ENCODE measurements around the gene EP400. TPM values are rescaled to one million over a fixed set of nuclear protein-coding genes. Genes with fewer than 3 reads are reported as not detected.

Gene EP400
- total RNA-seq, 2 experiments from 2014 or later: 45.6 to 46.1 TPM

DNA sequence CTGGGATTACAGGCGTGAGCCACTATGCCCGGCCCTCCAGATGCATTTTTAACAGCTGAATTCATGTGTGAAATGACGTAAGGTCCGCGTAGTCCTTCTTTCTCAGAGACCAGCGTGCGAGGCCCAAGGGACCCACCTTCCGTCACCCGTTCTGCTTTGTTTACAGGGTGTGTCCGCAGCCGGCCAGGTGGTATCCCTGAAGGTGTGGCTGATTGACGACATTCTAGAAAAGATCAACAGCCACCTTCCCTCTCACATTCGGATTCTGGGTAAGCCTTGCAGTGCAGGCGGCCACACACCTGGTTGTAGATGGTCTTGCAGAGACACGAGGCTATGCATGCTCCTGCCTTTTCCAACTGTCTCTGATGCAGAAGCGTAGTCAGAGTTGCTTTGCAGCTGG is 10.7 kb upstream of the EP400 start:
- no peaks in the 10 kb centered on the region for H3K9me3 Mint-ChIP-seq
- H3K4me3 Mint-ChIP-seq: no peak overlapping the region
- ChIA-PET POLR2A (interaction anchor here (0.6 to 1.9 kb wide), 2 partner anchors 9 to 10 kb away, joined by 3 to 11 read pairs; partner anchors contain the start of gene PUS1), CTCF (no interaction called here)
- H3K27me3 Mint-ChIP-seq: no peaks in the 10 kb centered on the region
- no peak for DNase-seq
- no peaks in the 10 kb centered on the region for H3K4me1 Mint-ChIP-seq (ENCODE audit: low read depth)
- H3K27ac Mint-ChIP-seq: no peak overlapping the region
- TF ChIP-seq, protein P1, sequence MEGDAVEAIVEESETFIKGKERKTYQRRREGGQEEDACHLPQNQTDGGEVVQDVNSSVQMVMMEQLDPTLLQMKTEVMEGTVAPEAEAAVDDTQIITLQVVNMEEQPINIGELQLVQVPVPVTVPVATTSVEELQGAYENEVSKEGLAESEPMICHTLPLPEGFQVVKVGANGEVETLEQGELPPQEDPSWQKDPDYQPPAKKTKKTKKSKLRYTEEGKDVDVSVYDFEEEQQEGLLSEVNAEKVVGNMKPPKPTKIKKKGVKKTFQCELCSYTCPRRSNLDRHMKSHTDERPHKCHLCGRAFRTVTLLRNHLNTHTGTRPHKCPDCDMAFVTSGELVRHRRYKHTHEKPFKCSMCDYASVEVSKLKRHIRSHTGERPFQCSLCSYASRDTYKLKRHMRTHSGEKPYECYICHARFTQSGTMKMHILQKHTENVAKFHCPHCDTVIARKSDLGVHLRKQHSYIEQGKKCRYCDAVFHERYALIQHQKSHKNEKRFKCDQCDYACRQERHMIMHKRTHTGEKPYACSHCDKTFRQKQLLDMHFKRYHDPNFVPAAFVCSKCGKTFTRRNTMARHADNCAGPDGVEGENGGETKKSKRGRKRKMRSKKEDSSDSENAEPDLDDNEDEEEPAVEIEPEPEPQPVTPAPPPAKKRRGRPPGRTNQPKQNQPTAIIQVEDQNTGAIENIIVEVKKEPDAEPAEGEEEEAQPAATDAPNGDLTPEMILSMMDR (IDR thresholded peaks at IDR 0.05): no peak
- intact Hi-C loops (cut with micrococcal nuclease): no loop called here
- peaks cover 46% of the 10 kb centered on the region for H3K36me3 Mint-ChIP-seq (ENCODE audit: low read depth)
- ATAC-seq: no peak

DNA sequence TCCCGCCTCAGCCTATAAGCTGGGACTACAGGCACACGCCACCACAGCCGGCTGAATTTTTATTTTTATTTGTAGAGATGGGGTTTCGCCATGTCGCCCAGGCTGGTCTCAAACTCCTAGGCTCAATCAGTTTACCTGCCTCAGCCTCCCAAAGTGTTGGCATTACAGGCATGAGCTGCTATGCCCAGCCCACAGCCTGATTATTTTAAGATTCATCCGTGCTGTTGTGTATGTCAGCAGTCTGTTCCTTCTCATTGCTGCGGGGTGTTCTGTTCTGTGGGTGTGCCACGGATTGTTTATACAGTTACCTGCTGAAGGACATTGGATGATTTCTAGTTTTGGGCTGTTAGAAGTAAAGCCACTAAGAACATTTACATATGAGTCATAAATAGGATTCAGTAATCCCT is 9.6 kb upstream of the EP400 start:
- Mint-ChIP-seq H3K36me3 (ENCODE audit: low read depth) (peaks cover 53% of the 10 kb centered on the region), H3K27ac (no peak overlapping the region), H3K4me1 (ENCODE audit: low read depth) (no peaks in the 10 kb centered on the region), H3K4me3 (no peak overlapping the region), H3K27me3 (no peaks in the 10 kb centered on the region), H3K9me3 (no peaks in the 10 kb centered on the region)
- CTCF ChIA-PET: no interaction called here
- intact Hi-C loops (cut with micrococcal nuclease): no loop called here
- POLR2A ChIA-PET: no interaction called here
- no peak for DNase-seq
- no peak for ATAC-seq
- TF ChIP-seq, protein P1 (IDR thresholded peaks at IDR 0.05): no peak

DNA sequence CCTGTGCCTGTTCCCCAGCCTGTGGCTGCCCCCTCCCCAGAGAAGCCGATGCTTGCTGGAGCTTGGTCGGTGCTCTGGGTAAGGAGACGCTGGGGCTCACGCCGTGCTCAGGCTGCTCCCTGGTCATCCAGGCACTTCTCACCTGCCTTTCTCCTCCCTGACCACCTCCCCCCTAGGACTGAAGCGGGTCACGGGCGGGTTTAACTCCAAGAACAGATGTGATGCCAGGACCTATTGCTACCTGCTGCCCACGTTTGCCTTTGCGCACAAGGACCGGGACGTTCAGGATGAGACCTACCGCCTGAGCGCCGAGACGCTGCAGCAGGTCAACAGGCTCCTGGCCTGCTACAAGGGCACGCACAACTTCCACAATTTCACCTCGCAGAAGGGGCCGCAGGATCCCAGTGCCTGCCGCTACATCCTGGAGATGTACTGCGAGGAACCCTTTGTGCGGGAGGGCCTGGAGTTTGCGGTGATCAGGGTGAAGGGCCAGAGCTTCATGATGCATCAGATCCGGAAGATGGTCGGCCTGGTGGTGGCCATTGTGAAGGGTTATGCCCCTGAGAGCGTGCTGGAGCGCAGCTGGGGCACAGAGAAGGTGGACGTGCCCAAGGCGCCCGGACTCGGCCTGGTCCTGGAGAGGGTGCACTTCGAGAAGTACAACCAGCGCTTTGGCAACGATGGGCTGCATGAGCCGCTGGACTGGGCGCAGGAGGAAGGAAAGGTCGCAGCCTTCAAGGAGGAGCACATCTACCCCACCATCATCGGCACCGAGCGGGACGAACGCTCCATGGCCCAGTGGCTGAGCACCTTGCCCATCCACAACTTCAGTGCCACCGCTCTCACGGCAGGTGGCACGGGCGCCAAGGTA is 8.4 kb upstream of the EP400 start:
- H3K9me3 Mint-ChIP-seq: no peaks in the 10 kb centered on the region
- intact Hi-C loops (cut with micrococcal nuclease): no loop called here
- no peak overlapping the region for H3K4me3 Mint-ChIP-seq
- TF ChIP-seq, protein P1 (IDR thresholded peaks at IDR 0.05): no peak
- no peak overlapping the region for H3K27ac Mint-ChIP-seq
- H3K27me3 Mint-ChIP-seq: no peaks in the 10 kb centered on the region
- ChIA-PET CTCF (no interaction called here), POLR2A (no interaction called here)
- ATAC-seq: no peak
- no peak for DNase-seq
- no peaks in the 10 kb centered on the region for H3K4me1 Mint-ChIP-seq (ENCODE audit: low read depth)
- H3K36me3 Mint-ChIP-seq (ENCODE audit: low read depth): peaks cover 54% of the 10 kb centered on the region

DNA sequence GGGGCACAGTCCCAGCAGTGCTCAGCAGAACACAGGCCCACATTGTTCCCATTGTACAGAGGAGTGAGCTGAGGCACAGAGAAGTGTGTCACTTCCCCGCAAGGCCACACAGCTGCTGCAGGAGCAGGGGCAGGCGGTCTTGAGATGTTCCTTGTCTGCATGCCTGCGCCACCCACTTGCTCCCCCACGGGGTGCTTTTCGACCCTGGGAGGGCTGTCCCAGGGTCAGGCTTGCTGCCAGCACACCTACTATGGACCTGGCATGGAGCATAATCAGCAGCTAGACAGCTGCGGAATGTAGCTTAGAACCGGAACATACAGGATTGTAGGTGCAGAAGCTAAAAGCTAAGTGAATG is 7.8 kb upstream of the EP400 start:
- no peaks in the 10 kb centered on the region for H3K9me3 Mint-ChIP-seq
- ATAC-seq (no peak), DNase-seq (no peak)
- no peaks in the 10 kb centered on the region for H3K4me1 Mint-ChIP-seq (ENCODE audit: low read depth)
- H3K27ac Mint-ChIP-seq: no peak overlapping the region
- H3K27me3 Mint-ChIP-seq: no peaks in the 10 kb centered on the region
- intact Hi-C loops (cut with micrococcal nuclease): no loop called here
- peaks cover 48% of the 10 kb centered on the region for H3K36me3 Mint-ChIP-seq (ENCODE audit: low read depth)
- ChIA-PET CTCF (no interaction called here), POLR2A (no interaction called here)
- TF ChIP-seq, protein P1 (IDR thresholded peaks at IDR 0.05): no peak
- H3K4me3 Mint-ChIP-seq: no peak overlapping the region

DNA sequence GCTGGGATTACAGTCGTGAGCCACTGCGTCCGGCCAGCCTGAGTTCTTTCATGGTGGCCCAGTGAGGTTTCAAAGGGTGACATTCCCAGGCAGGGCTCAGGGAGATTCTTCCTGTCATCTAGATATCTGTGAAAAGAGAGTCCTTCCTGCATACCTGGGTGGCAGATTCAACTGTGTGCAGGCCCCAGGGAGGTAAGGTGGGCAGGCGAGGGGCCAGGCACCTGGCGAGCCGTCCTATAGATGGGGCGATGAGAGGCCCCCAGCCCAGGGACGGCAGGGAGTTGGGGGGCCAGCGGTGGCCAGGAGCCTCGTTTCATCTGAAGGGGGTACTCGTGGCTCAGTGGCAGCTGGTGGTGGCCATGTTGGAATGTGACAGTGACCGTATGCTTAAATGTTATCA is 7.1 kb upstream of the EP400 start:
- Mint-ChIP-seq H3K9me3 (no peaks in the 10 kb centered on the region), H3K27me3 (no peaks in the 10 kb centered on the region), H3K36me3 (ENCODE audit: low read depth) (peaks cover 44% of the 10 kb centered on the region), H3K4me1 (ENCODE audit: low read depth) (peaks cover 4% of the 10 kb centered on the region), H3K27ac (no peak overlapping the region), H3K4me3 (no peak overlapping the region)
- intact Hi-C loops (cut with micrococcal nuclease): no loop called here
- CTCF ChIA-PET: no interaction called here
- DNase-seq: no peak
- POLR2A ChIA-PET: interaction anchor here (2.0 kb wide), 1 partner anchor 9 kb away, joined by 6 read pairs; no protein-coding TSS in a partner anchor
- no peak for ATAC-seq
- TF ChIP-seq, protein P1 (IDR thresholded peaks at IDR 0.05): no peak
